22Rv1 (cell line): ENCODE measurements around the gene UBAP2L.
"Not testable (repeated sequence)": the region's sequence is repeated elsewhere in the genome, so short reads cannot be mapped to it uniquely, and the experiment has no call there.

Experiments used
- H3K27ac ChIP-seq: fragments of 450-650 bp; 2 replicates; pipeline ENCODE4 v1.5.1; 2017
- ZFX ChIP-seq: fragments of 450-650 bp; IDR thresholded peaks from 2 replicates; pipeline ENCODE4 v1.6.1; 2017; ENCODE audit warnings: antibody characterized with exemption, borderline replicate concordance
- TF ChIP-seq, protein P1 (sequence below): fragments of 450-650 bp; IDR thresholded peaks from 2 replicates; pipeline ENCODE4 v1.5.1; 2017; ENCODE audit warnings: mild to moderate bottlenecking

The UBAP2L gene

DNA sequence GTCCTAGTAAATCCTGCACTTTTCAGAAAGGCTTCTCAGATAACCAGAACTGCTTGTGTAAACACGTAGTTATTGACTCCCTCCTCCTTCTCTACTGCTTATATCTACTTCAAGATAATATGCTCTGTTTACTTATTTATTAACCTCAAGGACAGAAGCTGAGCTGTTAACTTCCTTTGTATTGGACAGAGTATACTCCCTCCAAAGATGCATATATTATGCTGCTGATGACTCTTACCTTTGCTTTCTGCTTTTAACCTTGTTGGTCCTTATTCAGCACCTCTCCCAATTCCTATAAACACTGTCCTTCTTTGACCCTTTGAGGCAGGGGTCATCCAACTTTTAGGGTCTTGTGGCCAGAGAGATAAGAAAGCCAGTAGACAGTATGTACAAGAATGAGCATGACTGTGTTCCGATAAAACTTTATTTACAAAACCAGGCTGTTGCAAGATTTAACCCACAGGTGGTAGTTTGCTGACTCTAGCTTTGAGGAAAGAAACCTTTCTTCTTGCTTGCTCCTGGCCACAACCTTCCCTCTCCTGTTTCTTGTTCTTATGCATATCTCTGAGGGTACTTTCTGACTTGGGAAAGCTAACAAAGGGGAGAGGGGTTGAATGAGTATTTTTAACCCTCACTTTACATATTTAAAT is 33.8 kb upstream of the UBAP2L start:
- H3K27ac ChIP-seq, result peak overlapping the region; percentile 78
- TF ChIP-seq ZFX, result no peak
- TF ChIP-seq, protein P1, sequence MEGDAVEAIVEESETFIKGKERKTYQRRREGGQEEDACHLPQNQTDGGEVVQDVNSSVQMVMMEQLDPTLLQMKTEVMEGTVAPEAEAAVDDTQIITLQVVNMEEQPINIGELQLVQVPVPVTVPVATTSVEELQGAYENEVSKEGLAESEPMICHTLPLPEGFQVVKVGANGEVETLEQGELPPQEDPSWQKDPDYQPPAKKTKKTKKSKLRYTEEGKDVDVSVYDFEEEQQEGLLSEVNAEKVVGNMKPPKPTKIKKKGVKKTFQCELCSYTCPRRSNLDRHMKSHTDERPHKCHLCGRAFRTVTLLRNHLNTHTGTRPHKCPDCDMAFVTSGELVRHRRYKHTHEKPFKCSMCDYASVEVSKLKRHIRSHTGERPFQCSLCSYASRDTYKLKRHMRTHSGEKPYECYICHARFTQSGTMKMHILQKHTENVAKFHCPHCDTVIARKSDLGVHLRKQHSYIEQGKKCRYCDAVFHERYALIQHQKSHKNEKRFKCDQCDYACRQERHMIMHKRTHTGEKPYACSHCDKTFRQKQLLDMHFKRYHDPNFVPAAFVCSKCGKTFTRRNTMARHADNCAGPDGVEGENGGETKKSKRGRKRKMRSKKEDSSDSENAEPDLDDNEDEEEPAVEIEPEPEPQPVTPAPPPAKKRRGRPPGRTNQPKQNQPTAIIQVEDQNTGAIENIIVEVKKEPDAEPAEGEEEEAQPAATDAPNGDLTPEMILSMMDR, result no peak

GRCh38 chr1:154190550-154190949 is 30.2 kb upstream of the UBAP2L start:
- H3K27ac ChIP-seq, result no peak overlapping the region
- TF ChIP-seq ZFX, result no peak
- TF ChIP-seq, protein P1, result no peak

DNA sequence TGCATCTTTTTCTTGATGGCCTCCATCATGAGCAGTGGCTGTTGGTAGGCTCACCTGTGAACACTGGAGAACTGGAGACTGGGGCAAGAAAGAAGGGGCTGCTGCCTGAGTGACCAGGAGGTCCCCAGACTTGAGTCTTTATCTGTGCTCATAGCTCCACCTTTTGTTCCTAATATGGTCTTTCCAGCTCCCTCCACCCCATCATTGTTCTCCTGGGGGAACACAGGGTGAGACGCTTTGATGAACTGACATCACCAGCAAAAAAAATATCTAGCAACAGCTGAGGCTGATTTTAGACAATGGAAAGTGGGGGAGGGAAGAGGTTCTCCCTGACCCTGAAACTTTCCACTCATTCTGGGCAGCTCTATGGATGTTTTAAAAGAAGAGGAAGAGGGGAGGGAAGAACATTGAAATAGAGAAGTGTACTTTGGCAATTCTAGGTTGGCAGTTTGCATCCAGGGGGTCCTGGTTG is 28.7 kb upstream of the UBAP2L start, which contains the start of gene TPM3:
TSS of gene TPM3 (minus strand) at position 111 of the 472 bp plus-strand sequence. CDS start at position 29, 82 bp downstream.
- TF ChIP-seq, protein P1, result no peak
- no peak for TF ChIP-seq ZFX
- H3K27ac ChIP-seq, result no peak within 1 kb of the TSS

- TF ChIP-seq ZFX, result no peak
- TF ChIP-seq, protein P1, result no peak
- H3K27ac ChIP-seq, result no peak overlapping the region
Measured at GRCh38 chr1:154192476-154192875, 28.3 kb upstream of the UBAP2L start.

GRCh38 chr1:154193821-154194220 is 26.9 kb upstream of the UBAP2L start:
- 0 out of 2 replicates have a peak overlapping the region, but pooled peaks have one; percentile 14 for H3K27ac ChIP-seq
- no peak for TF ChIP-seq ZFX
- TF ChIP-seq, protein P1, result no peak

- TF ChIP-seq, protein P1, result peak; percentile 84
- no peak for TF ChIP-seq ZFX
- peak overlapping the region; percentile 10 for H3K27ac ChIP-seq
Measured at GRCh38 chr1:154198756-154199562, 21.8 kb upstream of the UBAP2L start.

DNA sequence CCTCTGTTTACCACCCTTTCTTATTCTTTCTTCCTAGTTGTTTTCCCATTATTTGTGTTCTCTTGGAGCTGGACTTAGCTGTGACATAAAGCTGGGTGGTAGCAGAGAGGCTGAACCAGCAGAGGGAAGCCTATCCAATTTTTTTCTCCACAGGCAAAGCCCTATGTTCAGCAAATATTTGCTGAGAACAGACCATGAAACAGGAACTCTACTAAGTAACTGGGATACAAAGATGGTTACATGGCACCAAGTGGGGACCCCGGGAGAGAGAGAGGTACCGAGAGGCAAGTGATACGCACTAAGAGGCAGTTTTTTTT is 21.2 kb upstream of the UBAP2L start:
- TF ChIP-seq, protein P1, result no peak
- TF ChIP-seq ZFX, result no peak
- H3K27ac ChIP-seq, result peak overlapping the region; percentile 10

DNA sequence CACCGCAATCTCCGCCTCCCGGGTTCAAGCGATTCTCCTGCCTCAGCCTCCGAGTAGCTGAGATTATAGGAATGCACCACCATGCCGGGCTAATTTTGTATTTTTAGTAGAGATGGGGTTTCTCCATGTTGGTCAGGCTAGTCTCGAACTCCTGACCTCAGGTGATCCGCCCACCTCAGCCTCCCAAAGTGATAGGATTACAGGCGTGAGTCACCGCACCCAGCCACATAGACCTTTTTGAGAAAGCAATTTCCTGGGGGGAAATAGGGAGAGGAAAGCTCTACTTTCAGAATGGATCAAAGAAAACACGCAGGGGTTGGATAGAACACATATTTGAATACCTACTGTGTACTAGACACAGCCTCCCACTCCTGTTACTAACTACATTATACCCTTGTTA is 15.0 kb upstream of the UBAP2L start:
- not testable (repeated sequence) for H3K27ac ChIP-seq
